Gastrocnemius medialis (tissue), 4 donors: ENCODE results near the gene SMG6.

Experiments used
- POLR2A ChIP-seq, 2 donors: fragments of 450-650 bp; IDR thresholded peaks; one replicate each; pipeline ENCODE4 v1.6.1; 2017; ENCODE audit warnings: antibody characterized with exemption in 2 of 2, mild to moderate bottlenecking in 2 of 2, moderate library complexity in 2 of 2
- TF ChIP-seq, protein P1 (sequence below), 5 experiments: fragments of 450-650 bp in 3 of 5; fragments of 200-600 bp in 2 of 5; sonication (generic) in 2 of 5; IDR thresholded peaks in 4 of 5; conservative IDR thresholded peaks in 1 of 5; 1 replicate in 4 of 5; 2 replicates in 1 of 5; pipeline ENCODE4 v1.5.1; 2016 to 2019; ENCODE audit warnings: antibody characterized with exemption in 5 of 5, mild to moderate bottlenecking in 3 of 5, moderate library complexity in 3 of 5

DNA sequence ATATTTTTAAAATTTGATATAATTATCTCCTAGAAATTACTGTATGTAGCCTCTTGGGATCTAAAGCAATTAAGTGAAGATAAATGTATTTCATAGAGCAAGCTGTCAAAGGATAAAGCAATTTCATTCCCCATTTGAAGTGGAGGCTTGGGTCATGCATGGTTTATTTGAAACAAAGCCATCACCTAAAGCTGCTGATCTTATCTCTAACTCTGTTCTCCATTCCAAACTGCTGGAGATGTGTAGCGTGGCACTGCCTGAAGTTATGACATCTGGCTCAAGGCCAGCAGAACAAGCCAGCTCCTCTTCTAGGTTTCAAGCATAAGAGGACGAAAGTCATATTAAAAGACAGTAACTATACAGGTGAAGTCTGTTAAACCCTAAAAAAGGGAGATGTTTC is 164.8 kb downstream of the SMG6 start:
- TF ChIP-seq POLR2A (IDR thresholded peaks at IDR 0.05): no peak
- TF ChIP-seq, protein P1, sequence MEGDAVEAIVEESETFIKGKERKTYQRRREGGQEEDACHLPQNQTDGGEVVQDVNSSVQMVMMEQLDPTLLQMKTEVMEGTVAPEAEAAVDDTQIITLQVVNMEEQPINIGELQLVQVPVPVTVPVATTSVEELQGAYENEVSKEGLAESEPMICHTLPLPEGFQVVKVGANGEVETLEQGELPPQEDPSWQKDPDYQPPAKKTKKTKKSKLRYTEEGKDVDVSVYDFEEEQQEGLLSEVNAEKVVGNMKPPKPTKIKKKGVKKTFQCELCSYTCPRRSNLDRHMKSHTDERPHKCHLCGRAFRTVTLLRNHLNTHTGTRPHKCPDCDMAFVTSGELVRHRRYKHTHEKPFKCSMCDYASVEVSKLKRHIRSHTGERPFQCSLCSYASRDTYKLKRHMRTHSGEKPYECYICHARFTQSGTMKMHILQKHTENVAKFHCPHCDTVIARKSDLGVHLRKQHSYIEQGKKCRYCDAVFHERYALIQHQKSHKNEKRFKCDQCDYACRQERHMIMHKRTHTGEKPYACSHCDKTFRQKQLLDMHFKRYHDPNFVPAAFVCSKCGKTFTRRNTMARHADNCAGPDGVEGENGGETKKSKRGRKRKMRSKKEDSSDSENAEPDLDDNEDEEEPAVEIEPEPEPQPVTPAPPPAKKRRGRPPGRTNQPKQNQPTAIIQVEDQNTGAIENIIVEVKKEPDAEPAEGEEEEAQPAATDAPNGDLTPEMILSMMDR (IDR thresholded peaks at IDR 0.05 in 4 of 5, conservative IDR thresholded peaks at IDR 0.05 in 1 of 5): no peak
